KBM-7 (cell line): Measurements from ENCODE around the gene CASS4.

ENCODE experiments used
- DNase-seq: peaks from one replicate; pipeline ENCODE4 v3.0.0-alpha.2; 2015
- in situ Hi-C: fragments of 300-500 bp; cut with MboI; formaldehyde crosslinking; loops from 2 replicates; pipeline ENCODE4 v1.14.3; 2020; ENCODE audit warnings: low sequenced_read_pairs, low pct_unique_long_range_greater_than_20kb, mixed read lengths

Gene CASS4

GRCh38 chr20:56468316-56469076 is 56.4 kb downstream of the CASS4 start, which contains the start of gene RTF2:
Gene RTF2 (plus strand): TSS chr20:56468627. CDS start chr20:56468698, 71 bp downstream.
- peak; percentile 93 for DNase-seq
- in situ Hi-C loops = no loop called here

- no peak for DNase-seq
- in situ Hi-C loops = no loop called here
Observed at GRCh38 chr20:56469077-56469449, 57.0 kb downstream of the CASS4 start.

GRCh38 chr20:56483970-56484369 is 71.9 kb downstream of the CASS4 start:
- DNase-seq = no peak
- in situ Hi-C loops = no loop called here

- in situ Hi-C loops = no loop called here
- DNase-seq = peak; percentile 25
Observed at GRCh38 chr20:56487216-56487615, 75.2 kb downstream of the CASS4 start.

- no peak for DNase-seq
- in situ Hi-C loops = no loop called here
Observed at GRCh38 chr20:56488566-56488965, 76.5 kb downstream of the CASS4 start.

GRCh38 chr20:56501116-56501515 is 89.1 kb downstream of the CASS4 start:
- no peak for DNase-seq

GRCh38 chr20:56503916-56504315 is 91.9 kb downstream of the CASS4 start:
- in situ Hi-C loops = no loop called here
- no peak for DNase-seq

More at GRCh38 chr20:56501116-56501515, 89.1 kb downstream of the CASS4 start:
- in situ Hi-C loops = no loop called here

- DNase-seq = peak; percentile 16
- in situ Hi-C loops = no loop called here
Observed at GRCh38 chr20:56504373-56505005, 92.4 kb downstream of the CASS4 start.

GRCh38 chr20:56506103-56506502 is 94.0 kb downstream of the CASS4 start:
- DNase-seq = no peak
- in situ Hi-C loops = no loop called here
